GM06990 (cell line): ENCODE measurements around the gene CLSTN2.

ENCODE experiments used
- DNase-seq: peaks from one replicate; pipeline ENCODE4 v3.0.0-alpha.2; 2011; ENCODE audit not compliant: insufficient read length; ENCODE audit errors: extremely low read depth
- H3K27me3 ChIP-seq: replicated peaks from 2 replicates; pipeline ENCODE4 v1.6.0; 2011; ENCODE audit warnings: low read length; ENCODE audit not compliant: control insufficient read depth, insufficient read depth
- H3K36me3 ChIP-seq: 2 replicates; pipeline ENCODE4 v1.5.1; 2011; ENCODE audit warnings: low read length; ENCODE audit not compliant: control insufficient read depth, insufficient read depth
- H3K4me3 ChIP-seq: replicated peaks from 2 replicates; pipeline ENCODE4 v1.5.1; 2011; ENCODE audit warnings: low read depth, mild to moderate bottlenecking, control low read depth, low read length
- CTCF ChIP-seq: IDR thresholded peaks from 2 replicates; pipeline ENCODE4 v1.5.1; 2011; ENCODE audit warnings: low read length, control low read depth, mild to moderate bottlenecking, inconsistent platforms; ENCODE audit not compliant: insufficient read depth, poor library complexity, severe bottlenecking

Gene CLSTN2

DNA sequence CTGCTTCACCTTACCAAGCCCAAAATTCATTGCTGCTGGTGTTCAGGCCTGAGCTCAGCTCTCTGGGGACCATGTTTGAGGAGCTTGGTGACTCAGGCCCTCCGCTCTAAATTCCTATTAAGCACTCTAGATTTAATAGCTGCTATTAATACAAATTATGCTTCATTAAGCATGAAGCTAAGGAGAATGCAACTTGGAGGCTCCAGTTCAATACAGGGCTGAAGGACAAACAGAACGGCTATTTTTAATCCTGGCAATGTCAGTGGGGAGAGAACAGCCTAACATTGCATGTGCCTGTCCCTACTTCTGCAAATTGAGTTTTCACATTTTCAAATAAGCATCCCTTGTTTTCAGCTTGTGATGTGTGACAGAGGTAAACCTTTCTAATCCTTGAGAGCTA, 662.8 kb downstream of the CLSTN2 start:
- Histone ChIP-seq H3K27me3 (no peaks in the 10 kb centered on the region), H3K4me3 (no peak overlapping the region), H3K36me3 (no peaks in the 10 kb centered on the region)
- TF ChIP-seq CTCF, result no peak
- no peak for DNase-seq

DNA sequence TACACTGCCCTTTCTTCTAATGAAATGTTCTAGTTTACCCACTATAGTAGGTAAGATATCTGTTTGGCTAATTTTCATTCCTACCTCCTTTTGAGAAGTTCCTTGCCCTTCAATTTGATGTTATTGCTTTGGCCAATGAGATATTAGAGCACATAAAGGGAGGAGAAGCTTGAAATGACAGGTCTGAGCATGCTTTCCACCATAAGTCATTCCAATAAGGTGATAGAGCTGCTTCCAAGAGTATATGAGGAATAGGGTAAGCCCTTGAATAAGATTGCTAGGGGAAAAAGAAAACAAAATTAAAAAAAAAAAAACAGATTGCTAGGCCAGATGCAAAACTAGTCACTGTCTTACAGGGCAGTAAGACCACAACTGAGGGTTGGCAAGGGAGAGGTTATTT, 664.0 kb downstream of the CLSTN2 start:
- no peak for TF ChIP-seq CTCF
- Histone ChIP-seq H3K27me3 (no peaks in the 10 kb centered on the region), H3K36me3 (no peaks in the 10 kb centered on the region), H3K4me3 (no peak overlapping the region)
- DNase-seq, result no peak

DNA sequence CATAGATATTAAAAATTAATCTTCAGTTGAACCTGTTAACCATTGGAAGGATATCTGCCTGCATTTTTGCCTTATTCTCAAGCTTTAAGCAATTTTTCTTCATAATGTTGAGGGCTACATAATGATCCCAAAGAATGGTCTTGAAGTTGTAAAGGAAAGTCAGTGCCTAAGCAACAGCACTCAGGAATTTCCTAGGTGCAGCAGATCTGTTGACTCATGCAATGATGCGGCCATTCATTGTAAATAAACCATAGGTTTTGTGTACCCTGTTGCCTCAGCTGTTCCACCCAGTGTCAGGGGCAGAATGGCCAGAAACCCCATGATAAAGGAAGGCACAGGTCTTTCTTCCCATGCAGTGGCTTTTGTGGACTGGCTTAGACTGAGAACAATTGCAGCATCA, 664.5 kb downstream of the CLSTN2 start:
- H3K27me3 ChIP-seq, result no peaks in the 10 kb centered on the region
- DNase-seq, result no peak
- no peaks in the 10 kb centered on the region for H3K36me3 ChIP-seq
- no peak overlapping the region for H3K4me3 ChIP-seq
- TF ChIP-seq CTCF, result no peak

- no peak for DNase-seq
- Histone ChIP-seq H3K36me3 (no peaks in the 10 kb centered on the region), H3K27me3 (no peaks in the 10 kb centered on the region), H3K4me3 (no peak overlapping the region)
- no peak for TF ChIP-seq CTCF
Measured at GRCh38 chr3:140601881-140602280, 666.9 kb downstream of the CLSTN2 start.

DNA sequence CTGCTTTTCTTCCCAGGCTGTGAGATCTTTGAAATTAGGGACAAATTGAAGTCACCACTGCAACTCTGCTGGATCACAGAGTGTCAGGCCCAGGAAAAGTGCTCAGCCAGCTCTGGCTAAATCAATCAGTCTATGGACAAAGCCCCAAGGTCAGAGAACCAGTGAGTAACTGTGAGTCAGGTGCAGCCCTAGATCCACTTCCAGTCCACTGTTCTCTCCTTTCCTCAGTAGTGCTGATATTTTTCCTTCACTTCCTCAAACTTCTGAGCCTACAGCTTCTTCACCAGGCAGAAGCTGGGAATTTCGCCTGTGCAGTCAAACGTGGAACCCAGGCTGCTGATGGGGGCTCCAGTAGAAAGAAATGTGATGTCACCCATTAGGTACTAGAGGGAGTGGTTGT, 667.8 kb downstream of the CLSTN2 start:
- TF ChIP-seq CTCF, result no peak
- Histone ChIP-seq H3K4me3 (no peak overlapping the region), H3K27me3 (no peaks in the 10 kb centered on the region), H3K36me3 (no peaks in the 10 kb centered on the region)
- DNase-seq, result no peak

GRCh38 chr3:140603766-140604165, 668.8 kb downstream of the CLSTN2 start:
- DNase-seq, result no peak
- Histone ChIP-seq H3K36me3 (no peaks in the 10 kb centered on the region), H3K27me3 (no peaks in the 10 kb centered on the region), H3K4me3 (no peak overlapping the region)
- TF ChIP-seq CTCF, result no peak
